CD14-positive monocyte (primary cell): ENCODE measurements around the gene ZNF407. TPM values are rescaled to one million over a fixed set of nuclear protein-coding genes. Genes with fewer than 3 reads are reported as not detected.

Experiments
- DNase-seq, 3 donors: peaks; one replicate each; pipeline ENCODE4 v3.0.0-alpha.2; 2011 to 2022
- H2AFZ ChIP-seq: 2 replicates; pipeline ENCODE4 v1.6.0; 2012; ENCODE audit warnings: mild to moderate bottlenecking, low read depth, low read length, inconsistent platforms; ENCODE audit not compliant: insufficient read depth, poor library complexity, severe bottlenecking
- H3K27ac ChIP-seq, 2 donors: 1 replicate in 1 of 2; 2 replicates in 1 of 2; pipeline ENCODE4 v1.5.1; 2012 to 2013; ENCODE audit warnings: low read length in 2 of 2, control low read depth in 1 of 2, inconsistent platforms in 1 of 2, low read depth in 1 of 2, mild to moderate bottlenecking in 1 of 2
- H3K27me3 ChIP-seq, 2 donors: one replicate each; pipeline versions ENCODE4 v1.6.0 to v1.6.1; 2011 to 2013; ENCODE audit warnings: low read length in 2 of 2; ENCODE audit not compliant: control insufficient read depth in 2 of 2, insufficient read depth in 2 of 2
- H3K36me3 ChIP-seq, 2 donors: replicated peaks in 1 of 2; 1 replicate in 1 of 2; 2 replicates in 1 of 2; pipeline versions ENCODE4 v1.5.1 to v1.6.1; 2012 to 2013; ENCODE audit warnings: low read length in 2 of 2, control low read depth in 1 of 2, inconsistent platforms in 1 of 2, mild to moderate bottlenecking in 1 of 2; ENCODE audit not compliant: insufficient read depth in 2 of 2, control insufficient read depth in 1 of 2
- H3K4me1 ChIP-seq, 2 donors: 1 replicate in 1 of 2; 2 replicates in 1 of 2; pipeline versions ENCODE4 v1.5.1 to v1.6.1; 2012 to 2013; ENCODE audit warnings: low read length in 2 of 2, control low read depth in 1 of 2, inconsistent platforms in 1 of 2, mild to moderate bottlenecking in 1 of 2, moderate library complexity in 1 of 2; ENCODE audit not compliant: insufficient read depth in 2 of 2, control insufficient read depth in 1 of 2
- H3K4me2 ChIP-seq: replicated peaks from 2 replicates; pipeline ENCODE3; 2012; ENCODE audit warnings: low read length, moderate library complexity, mild to moderate bottlenecking; ENCODE audit not compliant: poor library complexity, severe bottlenecking; ENCODE audit errors: extremely low read depth
- H3K4me3 ChIP-seq, 3 experiments: fragments of 200-600 bp in 1 of 3; sonication (generic) in 1 of 3; replicated peaks in 1 of 3; 1 replicate in 2 of 3; 2 replicates in 1 of 3; pipeline ENCODE4 v1.5.1; 2011 to 2013; ENCODE audit warnings: low read length in 3 of 3, mild to moderate bottlenecking in 3 of 3, control low read depth in 2 of 3, low read depth in 2 of 3, inconsistent platforms in 1 of 3, moderate library complexity in 1 of 3
- H3K79me2 ChIP-seq: 2 replicates; pipeline ENCODE4 v1.6.0; 2012; ENCODE audit warnings: mild to moderate bottlenecking, control low read depth, inconsistent platforms, low read length, moderate library complexity; ENCODE audit not compliant: insufficient read depth
- H3K9ac ChIP-seq: 2 replicates; pipeline ENCODE4 v1.6.0; 2017; ENCODE audit warnings: low read length, mild to moderate bottlenecking; ENCODE audit not compliant: insufficient read depth, poor library complexity, severe bottlenecking
- H3K9me3 ChIP-seq, 2 donors: replicated peaks in 1 of 2; 1 replicate in 1 of 2; 2 replicates in 1 of 2; pipeline versions ENCODE4 v1.5.1 to v1.6.1; 2012 to 2013; ENCODE audit warnings: low read length in 2 of 2, control low read depth in 1 of 2; ENCODE audit not compliant: control insufficient read depth in 1 of 2, insufficient read depth in 1 of 2
- H4K20me1 ChIP-seq: 2 replicates; pipeline ENCODE4 v1.6.0; 2012; ENCODE audit warnings: mild to moderate bottlenecking, low read length, control low read depth, moderate library complexity; ENCODE audit not compliant: insufficient read depth
- H3K27ac Mint-ChIP-seq, 7 donors: one replicate each; pipeline ENCODE4 v1.8.0; 2020; ENCODE audit warnings: mild to moderate bottlenecking in 7 of 7, mixed read lengths in 7 of 7, moderate library complexity in 6 of 7, inconsistent platforms in 2 of 7
- H3K27me3 Mint-ChIP-seq, 3 donors: one replicate each; pipeline ENCODE4 v1.8.0; 2021 to 2022; ENCODE audit warnings: low read depth in 3 of 3, mild to moderate bottlenecking in 3 of 3, mixed read lengths in 3 of 3, moderate library complexity in 3 of 3, inconsistent platforms in 1 of 3
- H3K36me3 Mint-ChIP-seq, 2 donors: one replicate each; pipeline ENCODE4 v1.8.0; 2020; ENCODE audit warnings: mixed read lengths in 2 of 2, inconsistent platforms in 1 of 2, mild to moderate bottlenecking in 1 of 2
- H3K4me1 Mint-ChIP-seq: one replicate; pipeline ENCODE4 v1.8.0; 2020; ENCODE audit warnings: mild to moderate bottlenecking, mixed read lengths
- H3K4me3 Mint-ChIP-seq, 2 donors: one replicate each; pipeline ENCODE4 v1.8.0; 2020; ENCODE audit warnings: mild to moderate bottlenecking in 2 of 2, mixed read lengths in 2 of 2, moderate library complexity in 1 of 2
- H3K9me3 Mint-ChIP-seq, 7 donors: one replicate each; pipeline ENCODE4 v1.8.0; 2020 to 2022; ENCODE audit warnings: mixed read lengths in 7 of 7, mild to moderate bottlenecking in 6 of 7, moderate library complexity in 6 of 7, inconsistent platforms in 2 of 7
- WGBS: methylation state at CpG from one replicate; pipeline ENCODE4 v1.1.5; 2013; ENCODE audit warnings: missing lambda C conversion rate; ENCODE audit not compliant: insufficient coverage; 5-methylcytosine and 5-hydroxymethylcytosine counted together
- intact Hi-C, 2 donors: fragments of 100-400 bp; cut with micrococcal nuclease; formaldehyde crosslinking; loops; one replicate each; pipeline versions ENCODE4 v1.15.0 to v1.15.1; 2023
- polyA plus RNA-seq, 3 donors: library from polyadenylated mRNA; depleted of rRNA in 1 of 3; unstranded in 2 of 3; stranded (reverse) in 1 of 3; fragments of 300-500 nt in 2 of 3; fragments of >200 nt in 1 of 3; fragmentation: Illumina TruSeq in 2 of 3; gene quantifications; 1 replicate in 2 of 3; 2 replicates in 1 of 3; pipeline ENCODE4 v1.2.3, GENCODE V29; 2012 to 2021
- TF ChIP-seq, protein P1 (sequence below): fragments of 200-600 bp; IDR thresholded peaks from one replicate; pipeline ENCODE4 v1.8.0; 2022; ENCODE audit warnings: antibody characterized with exemption, mild to moderate bottlenecking

Gene ZNF407
- polyA plus RNA-seq, 3 donors: 1.3 to 3.6 (median 1.6) TPM

DNA sequence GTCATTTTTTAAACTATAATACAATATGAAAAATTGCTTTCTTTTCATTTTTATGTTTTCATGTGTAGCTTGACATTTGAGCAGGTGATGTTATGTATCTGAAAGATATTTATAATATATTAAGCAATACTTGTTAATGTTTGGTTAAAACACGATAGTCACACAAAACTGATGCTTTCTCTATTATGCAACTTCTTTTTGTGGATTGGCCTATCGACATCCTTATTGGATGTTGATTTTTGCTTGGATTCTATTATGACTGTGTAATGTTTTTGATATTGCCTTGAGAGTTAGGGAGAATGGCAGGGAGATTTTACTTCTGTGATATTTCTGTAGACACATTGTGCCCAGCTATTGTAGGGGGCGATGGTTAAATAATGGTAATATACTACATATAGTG lies 128.0 kb downstream of the ZNF407 start:
- no peaks in the 10 kb centered on the region for H3K27me3 Mint-ChIP-seq
- 100% methylated on average over 1 of the region's 3 CpGs for WGBS
- H3K4me3 ChIP-seq: no peak overlapping the region
- TF ChIP-seq, protein P1, sequence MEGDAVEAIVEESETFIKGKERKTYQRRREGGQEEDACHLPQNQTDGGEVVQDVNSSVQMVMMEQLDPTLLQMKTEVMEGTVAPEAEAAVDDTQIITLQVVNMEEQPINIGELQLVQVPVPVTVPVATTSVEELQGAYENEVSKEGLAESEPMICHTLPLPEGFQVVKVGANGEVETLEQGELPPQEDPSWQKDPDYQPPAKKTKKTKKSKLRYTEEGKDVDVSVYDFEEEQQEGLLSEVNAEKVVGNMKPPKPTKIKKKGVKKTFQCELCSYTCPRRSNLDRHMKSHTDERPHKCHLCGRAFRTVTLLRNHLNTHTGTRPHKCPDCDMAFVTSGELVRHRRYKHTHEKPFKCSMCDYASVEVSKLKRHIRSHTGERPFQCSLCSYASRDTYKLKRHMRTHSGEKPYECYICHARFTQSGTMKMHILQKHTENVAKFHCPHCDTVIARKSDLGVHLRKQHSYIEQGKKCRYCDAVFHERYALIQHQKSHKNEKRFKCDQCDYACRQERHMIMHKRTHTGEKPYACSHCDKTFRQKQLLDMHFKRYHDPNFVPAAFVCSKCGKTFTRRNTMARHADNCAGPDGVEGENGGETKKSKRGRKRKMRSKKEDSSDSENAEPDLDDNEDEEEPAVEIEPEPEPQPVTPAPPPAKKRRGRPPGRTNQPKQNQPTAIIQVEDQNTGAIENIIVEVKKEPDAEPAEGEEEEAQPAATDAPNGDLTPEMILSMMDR: no peak
- H3K4me3 Mint-ChIP-seq: no peak overlapping the region
- peaks cover 6 to 10% of the 10 kb centered on the region in 2 donors for H3K4me1 ChIP-seq
- H3K4me2 ChIP-seq: no peak overlapping the region
- intact Hi-C loops: no loop called here
- H4K20me1 ChIP-seq: no peaks in the 10 kb centered on the region
- peaks cover 25% of the 10 kb centered on the region for H3K4me1 Mint-ChIP-seq
- H3K27me3 ChIP-seq: no peaks in the 10 kb centered on the region
- peaks cover 0 to 2% (median 0%) of the 10 kb centered on the region in 7 donors for H3K9me3 Mint-ChIP-seq
- H3K9ac ChIP-seq: no peak overlapping the region
- H2AFZ ChIP-seq: no peak overlapping the region
- H3K79me2 ChIP-seq: peaks cover 2% of the 10 kb centered on the region
- H3K36me3 Mint-ChIP-seq: peaks cover 10 to 11% of the 10 kb centered on the region in 2 donors
- no peak overlapping the region for H3K27ac Mint-ChIP-seq
- DNase-seq: no peak
- no peaks in the 10 kb centered on the region for H3K36me3 ChIP-seq
- H3K9me3 ChIP-seq: no peaks in the 10 kb centered on the region
- H3K27ac ChIP-seq: no peak overlapping the region

DNA sequence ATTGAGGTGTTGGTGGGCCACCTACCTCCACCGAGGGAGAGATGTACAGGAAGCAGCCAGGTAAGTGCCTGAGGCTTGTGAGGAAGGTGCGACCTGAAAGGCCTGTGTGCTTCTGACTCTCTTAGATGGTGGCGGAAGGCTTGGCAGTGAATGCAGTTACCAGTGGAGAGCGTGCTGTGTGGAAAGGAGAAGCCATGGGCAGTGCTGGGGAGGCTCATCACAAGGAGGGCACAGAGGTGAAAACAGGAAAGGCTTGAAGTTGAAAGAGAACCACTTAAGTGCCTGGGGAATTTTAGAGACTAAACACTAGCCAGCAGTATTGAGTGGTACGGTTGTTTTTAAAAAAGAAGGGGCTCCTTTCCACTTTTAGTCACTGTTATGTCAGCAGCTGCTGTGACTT lies 130.9 kb downstream of the ZNF407 start:
- H3K9me3 Mint-ChIP-seq: peaks cover 0 to 2% (median 0%) of the 10 kb centered on the region in 7 donors
- no peak overlapping the region for H3K4me3 Mint-ChIP-seq
- peak overlapping the region in 1 of 7 donors; percentile 68 for H3K27ac Mint-ChIP-seq
- H3K4me3 ChIP-seq: no peak overlapping the region
- no peaks in the 10 kb centered on the region for H3K36me3 ChIP-seq
- no peak overlapping the region for H3K4me2 ChIP-seq
- TF ChIP-seq, protein P1: no peak
- 100% methylated on average over 5 of the region's 5 CpGs for WGBS
- no peaks in the 10 kb centered on the region for H3K9me3 ChIP-seq
- H3K27me3 ChIP-seq: no peaks in the 10 kb centered on the region
- no peak overlapping the region for H2AFZ ChIP-seq
- no peaks in the 10 kb centered on the region for H4K20me1 ChIP-seq
- H3K4me1 ChIP-seq: no peaks in the 10 kb centered on the region
- H3K27me3 Mint-ChIP-seq: no peaks in the 10 kb centered on the region
- H3K79me2 ChIP-seq: peaks cover 2% of the 10 kb centered on the region
- no peak for DNase-seq
- no peak overlapping the region for H3K9ac ChIP-seq
- no peak overlapping the region for H3K27ac ChIP-seq
- peaks cover 3% of the 10 kb centered on the region for H3K4me1 Mint-ChIP-seq
- peaks cover 10 to 11% of the 10 kb centered on the region in 2 donors for H3K36me3 Mint-ChIP-seq
- intact Hi-C loops: no loop called here
